Activated CD4-positive, alpha-beta T cell treated with anti-CD3 and anti-CD28 coated beads for 48 hours (primary cell): ENCODE data around the gene GNA14.

Source experiments
- DNase-seq: peaks from one replicate; pipeline ENCODE4 v3.0.0-alpha.2; 2020

Gene GNA14

GRCh38 chr9:77384406-77384805 lies 263.7 kb downstream of the GNA14 start:
- DNase-seq = no peak

GRCh38 chr9:77375956-77376532 lies 272.1 kb downstream of the GNA14 start:
- no peak for DNase-seq

GRCh38 chr9:77374266-77374665 lies 273.9 kb downstream of the GNA14 start:
- no peak for DNase-seq
